Gastroesophageal sphincter (tissue), 4 donors: ENCODE results near the gene RUNX2. TPM values are rescaled to one million over a fixed set of nuclear protein-coding genes. Genes with fewer than 3 reads are reported as not detected.

Experiments
- ATAC-seq: fragments of 150-250 bp; one replicate; pipeline ENCODE4 v1.9.1; 2016; ENCODE audit warnings: mild to moderate bottlenecking, moderate library complexity
- H3K27ac ChIP-seq, 4 donors: fragments of 200-600 bp; sonication (generic) in 3 of 4; 1 replicate in 3 of 4; 2 replicates in 1 of 4; pipeline ENCODE4 v1.5.1; 2016 to 2019
- H3K27me3 ChIP-seq: fragments of 200-600 bp; sonication (generic); one replicate; pipeline ENCODE4 v1.5.1; 2019
- H3K36me3 ChIP-seq, 2 donors: fragments of 200-600 bp; sonication (generic); one replicate each; pipeline ENCODE4 v1.5.1; 2019; ENCODE audit warnings: control low read depth in 1 of 2
- H3K4me1 ChIP-seq, 3 donors: fragments of 200-600 bp; sonication (generic); 1 replicate in 2 of 3; 2 replicates in 1 of 3; pipeline ENCODE4 v1.5.1; 2016 to 2019; ENCODE audit warnings: control low read depth in 2 of 3
- H3K4me3 ChIP-seq, 2 donors: fragments of 200-600 bp; sonication (generic); one replicate each; pipeline ENCODE4 v1.5.1; 2019; ENCODE audit warnings: mild to moderate bottlenecking in 1 of 2, moderate library complexity in 1 of 2
- H3K9me3 ChIP-seq, 3 donors: fragments of 200-600 bp; sonication (generic); one replicate each; pipeline ENCODE4 v1.5.1; 2017 to 2019; ENCODE audit warnings: control low read depth in 2 of 3
- CTCF ChIP-seq, 4 experiments: fragments of 200-600 bp in 2 of 4; fragments of 450-650 bp in 2 of 4; sonication (generic) in 1 of 4; IDR thresholded peaks; one replicate each; pipeline ENCODE4 v1.5.1; 2017 to 2019; ENCODE audit warnings: antibody characterized with exemption in 4 of 4, mild to moderate bottlenecking in 2 of 4, moderate library complexity in 2 of 4
- EP300 ChIP-seq: sonication (generic); formaldehyde crosslinking; IDR thresholded peaks from one replicate; pipeline ENCODE4 v1.6.1; 2017; ENCODE audit warnings: antibody characterized with exemption, mild to moderate bottlenecking
- POLR2A ChIP-seq, 2 donors: fragments of 450-650 bp; IDR thresholded peaks; one replicate each; pipeline ENCODE4 v1.6.1; 2017; ENCODE audit warnings: antibody characterized with exemption in 2 of 2, mild to moderate bottlenecking in 2 of 2, moderate library complexity in 1 of 2
- POLR2AphosphoS5 ChIP-seq: sonication (generic); formaldehyde crosslinking; IDR thresholded peaks from one replicate; pipeline ENCODE4 v1.6.1; 2017; ENCODE audit warnings: antibody characterized with exemption
- WGBS, 2 donors: methylation state at CpG; one replicate each; pipeline ENCODE4 v1.1.5; 2018; ENCODE audit warnings: low coverage in 1 of 2; 5-methylcytosine and 5-hydroxymethylcytosine counted together
- total RNA-seq, 4 donors: library from RNA; depleted of rRNA; stranded (reverse); fragments of >200 nt; gene quantifications; one replicate each; pipeline ENCODE4 v1.1.0, GENCODE V29; 2016

The RUNX2 gene
- total RNA-seq, 4 donors from 2014 or later: 0.16 to 0.94 (median 0.65) TPM

GRCh38 chr6:45514454-45515230 is 186.5 kb downstream of the RUNX2 start:
- H3K9me3 ChIP-seq: no peaks in the 10 kb centered on the region
- no peak overlapping the region for H3K27ac ChIP-seq
- 92 to 100% methylated on average over 3 to 5 of the region's 5 CpGs for WGBS, 2 donors
- H3K36me3 ChIP-seq: no peaks in the 10 kb centered on the region
- H3K27me3 ChIP-seq: no peaks in the 10 kb centered on the region
- no peak overlapping the region for H3K4me3 ChIP-seq
- H3K4me1 ChIP-seq: no peaks in the 10 kb centered on the region
- ATAC-seq: no peak
- TF ChIP-seq CTCF (IDR thresholded peaks at IDR 0.05) (no peak), POLR2AphosphoS5 (no peak), EP300 (no peak)

- Histone ChIP-seq H3K27me3 (no peaks in the 10 kb centered on the region), H3K4me1 (no peaks in the 10 kb centered on the region), H3K27ac (no peak overlapping the region), H3K4me3 (no peak overlapping the region), H3K36me3 (no peaks in the 10 kb centered on the region), H3K9me3 (no peaks in the 10 kb centered on the region)
- TF ChIP-seq POLR2AphosphoS5: no peak
- no peak for TF ChIP-seq EP300
- no peak for TF ChIP-seq POLR2A (IDR thresholded peaks at IDR 0.05)
- no peak for TF ChIP-seq CTCF (IDR thresholded peaks at IDR 0.05)
- WGBS, 2 donors: 62 to 90% methylated on average over 4 of the region's 4 CpGs
- ATAC-seq: no peak
Observed at GRCh38 chr6:45518013-45518720, 190.0 kb downstream of the RUNX2 start.

- Histone ChIP-seq H3K27me3 (no peaks in the 10 kb centered on the region), H3K4me1 (no peaks in the 10 kb centered on the region), H3K4me3 (no peak overlapping the region), H3K36me3 (no peaks in the 10 kb centered on the region), H3K9me3 (no peaks in the 10 kb centered on the region), H3K27ac (no peak overlapping the region)
- ATAC-seq: no peak
- TF ChIP-seq POLR2A (IDR thresholded peaks at IDR 0.05) (no peak), EP300 (no peak), CTCF (IDR thresholded peaks at IDR 0.05) (no peak), POLR2AphosphoS5 (no peak)
Observed at GRCh38 chr6:45521226-45521625, 193.1 kb downstream of the RUNX2 start.

DNA sequence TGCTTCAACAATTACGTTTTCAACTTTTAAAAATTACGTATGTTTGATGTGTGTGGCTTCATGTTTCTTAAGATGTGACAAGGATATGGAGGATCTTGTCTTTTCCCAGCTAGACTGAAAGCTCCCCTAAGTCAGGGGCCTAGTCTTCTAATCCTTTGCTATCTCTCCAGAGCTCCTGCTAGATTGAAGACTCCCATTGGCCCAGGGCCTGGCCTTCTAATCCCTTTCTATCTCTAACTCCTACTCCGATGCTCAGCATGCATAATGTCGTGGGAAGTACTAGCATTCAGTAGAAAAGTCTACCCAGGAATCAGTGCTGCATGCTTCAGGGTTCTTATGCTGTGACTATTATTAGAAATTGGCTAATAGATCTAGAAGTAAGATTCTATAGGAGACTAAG is 194.4 kb downstream of the RUNX2 start:
- Histone ChIP-seq H3K27ac (no peak overlapping the region), H3K4me3 (no peak overlapping the region), H3K27me3 (no peaks in the 10 kb centered on the region), H3K36me3 (no peaks in the 10 kb centered on the region), H3K9me3 (no peaks in the 10 kb centered on the region), H3K4me1 (no peaks in the 10 kb centered on the region)
- WGBS, 2 donors: 92 to 96% methylated on average over 4 of the region's 4 CpGs
- ATAC-seq: no peak
- no peak for TF ChIP-seq EP300
- no peak for TF ChIP-seq POLR2A (IDR thresholded peaks at IDR 0.05)
- TF ChIP-seq POLR2AphosphoS5: no peak
- TF ChIP-seq CTCF (IDR thresholded peaks at IDR 0.05): no peak

- no peaks in the 10 kb centered on the region for H3K4me1 ChIP-seq
- no peaks in the 10 kb centered on the region for H3K36me3 ChIP-seq
- no peak for ATAC-seq
- peaks cover 12% of the 10 kb centered on the region for H3K27me3 ChIP-seq
- H3K9me3 ChIP-seq: no peaks in the 10 kb centered on the region
- 100% methylated on average over 1 of the region's 1 CpG for WGBS, 2 donors
- no peak overlapping the region for H3K27ac ChIP-seq
- TF ChIP-seq EP300 (no peak), POLR2A (IDR thresholded peaks at IDR 0.05) (no peak), CTCF (IDR thresholded peaks at IDR 0.05) (no peak), POLR2AphosphoS5 (no peak)
- H3K4me3 ChIP-seq: no peak overlapping the region
Observed at GRCh38 chr6:45527210-45527609, 199.1 kb downstream of the RUNX2 start.
